ENCODE measurements around the gene LMX1A.

LMX1A gene

DNA sequence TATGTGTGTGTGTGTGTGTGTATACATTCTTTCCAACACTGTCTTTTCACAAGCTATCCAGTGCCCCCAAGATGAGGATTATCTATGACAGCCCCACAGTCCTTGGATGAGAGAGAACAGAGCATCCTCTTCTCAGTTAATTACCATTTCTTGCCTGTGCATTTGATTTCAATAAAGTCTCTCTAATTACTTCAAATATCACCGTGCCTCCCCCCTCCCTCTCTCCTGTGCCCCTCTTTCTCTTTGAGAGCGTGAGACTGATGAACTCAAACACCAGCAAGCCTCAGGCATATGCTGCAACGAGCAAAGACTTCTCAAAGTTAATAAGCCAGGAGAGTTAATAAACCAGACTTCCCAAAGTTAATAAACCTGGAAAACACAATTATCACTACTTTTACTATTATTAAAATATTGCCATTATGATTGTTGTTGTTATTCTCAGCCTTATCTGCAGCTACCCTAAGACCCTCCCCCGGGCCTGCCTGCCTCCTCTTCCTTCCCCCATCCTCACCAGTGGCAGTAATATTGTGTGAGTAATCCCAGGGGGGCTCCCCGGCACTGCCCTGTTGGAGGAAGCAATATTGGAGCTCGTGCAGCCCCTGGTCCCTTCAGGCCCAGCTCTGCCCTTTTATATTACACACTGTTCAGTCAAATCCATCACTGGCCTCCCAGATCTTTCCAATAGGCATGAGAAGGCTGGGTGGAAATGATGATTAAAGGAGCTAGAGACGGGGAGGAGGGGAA is 30.9 kb downstream of the LMX1A start:
- DNase-seq (ENCODE audit: low read depth): no peak

DNA sequence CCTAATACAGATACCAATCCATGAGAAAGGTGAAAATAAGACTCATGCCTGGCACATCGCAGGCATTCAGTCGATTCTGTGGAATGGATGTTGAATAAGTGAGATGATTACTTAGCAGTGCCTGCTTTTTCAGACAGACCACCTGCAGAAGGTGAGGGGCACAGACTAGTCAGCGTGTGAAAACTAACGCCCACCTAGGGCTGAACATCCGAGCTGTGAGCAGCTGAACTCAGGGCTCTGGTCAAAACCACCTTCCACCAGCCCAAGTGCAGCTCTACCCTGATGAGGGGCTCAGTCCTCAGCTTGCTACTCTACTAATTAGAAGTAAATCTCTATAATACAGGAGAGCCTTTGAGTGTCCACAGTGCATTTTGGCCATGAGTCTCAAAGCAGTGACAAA is 32.5 kb downstream of the LMX1A start:
- DNase-seq (ENCODE audit: low read depth): no peak

DNA sequence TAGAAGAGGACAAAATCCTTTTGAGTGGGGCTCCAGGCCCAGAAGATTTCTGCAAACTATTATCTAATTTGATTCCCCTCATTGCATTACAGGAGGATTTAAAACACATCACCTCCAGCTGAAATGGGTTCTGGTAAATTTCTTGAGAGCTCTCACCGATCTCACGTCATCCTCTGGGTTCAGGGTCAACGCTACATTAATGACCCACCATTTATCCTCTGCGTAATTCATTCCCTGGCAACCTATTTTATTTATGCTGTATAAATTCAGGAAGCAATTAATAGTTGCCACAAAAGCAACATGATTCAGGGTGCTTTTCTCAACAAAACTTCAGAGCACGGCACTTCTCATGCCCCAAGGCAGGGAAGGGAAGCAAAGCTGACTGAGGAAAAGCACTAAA is 38.9 kb downstream of the LMX1A start:
- no peak for DNase-seq (ENCODE audit: low read depth)

DNA sequence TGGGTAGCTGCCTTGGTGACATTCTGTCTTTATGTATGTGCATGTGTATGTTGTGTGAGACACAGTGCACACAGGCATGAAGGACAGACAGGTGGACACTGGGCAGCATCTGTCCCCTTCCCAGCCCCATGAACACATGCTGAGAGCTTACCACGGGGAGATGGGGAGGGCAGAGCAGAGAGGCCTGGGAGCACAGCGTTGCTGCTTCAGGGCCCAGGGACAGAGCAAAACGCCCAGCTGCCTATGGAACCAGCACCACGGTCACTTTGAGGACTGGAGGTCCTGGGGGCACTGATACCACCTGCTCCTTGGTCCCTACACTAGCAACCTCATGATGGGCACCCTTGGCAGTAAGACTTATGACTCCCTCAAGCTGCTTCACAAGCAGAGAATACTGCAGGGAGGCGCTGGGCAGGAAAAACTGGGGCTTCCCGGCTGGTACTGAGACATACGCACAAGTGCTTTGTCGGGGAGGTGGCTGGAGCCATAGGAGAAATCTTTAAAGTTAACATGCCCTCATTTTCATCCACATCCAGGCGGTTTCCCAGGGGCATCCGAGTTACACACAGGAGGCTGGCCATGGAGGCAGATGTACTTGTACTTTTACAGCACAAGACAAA is 40.3 kb downstream of the LMX1A start:
- no peak for DNase-seq (ENCODE audit: low read depth)

DNA sequence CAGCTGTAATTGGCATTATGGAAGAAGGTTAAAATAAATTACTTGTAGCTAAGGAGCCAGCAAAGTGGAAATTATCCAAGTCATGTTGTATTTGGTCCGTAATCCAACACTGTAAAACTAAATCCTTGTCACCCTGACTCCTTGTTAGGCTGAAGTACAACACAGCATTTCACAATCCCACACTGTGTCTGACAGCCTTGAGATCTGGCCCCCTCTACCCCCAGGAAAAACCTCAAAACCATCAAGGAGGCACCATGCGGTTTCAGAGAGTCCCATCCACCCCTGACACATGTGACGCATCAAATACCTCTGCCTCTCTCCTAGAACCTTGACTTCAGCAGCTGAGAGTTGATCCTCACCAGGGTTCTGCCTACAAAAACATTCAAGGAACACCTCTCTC is 41.0 kb downstream of the LMX1A start:
- no peak for DNase-seq (ENCODE audit: low read depth)

DNA sequence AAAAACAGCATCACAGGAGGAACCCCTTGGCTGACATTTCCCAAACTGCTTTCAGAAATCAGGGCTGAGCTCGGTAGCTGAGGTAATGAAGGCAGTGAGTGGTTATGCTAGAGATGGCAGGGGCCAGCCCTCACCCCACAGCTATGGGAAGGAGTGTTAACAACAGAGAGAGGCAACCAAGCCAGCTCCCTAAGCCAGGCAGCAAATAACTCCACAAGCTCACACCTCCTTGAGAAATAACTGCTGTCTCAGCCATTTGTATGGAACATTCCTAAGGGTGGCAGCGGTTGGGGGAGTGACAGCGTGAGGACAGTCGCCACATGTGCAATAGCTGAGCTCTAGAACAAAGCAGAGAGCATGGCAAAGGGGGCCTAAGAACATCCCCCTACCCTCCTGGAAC is 42.6 kb downstream of the LMX1A start:
- DNase-seq (ENCODE audit: low read depth): no peak

DNA sequence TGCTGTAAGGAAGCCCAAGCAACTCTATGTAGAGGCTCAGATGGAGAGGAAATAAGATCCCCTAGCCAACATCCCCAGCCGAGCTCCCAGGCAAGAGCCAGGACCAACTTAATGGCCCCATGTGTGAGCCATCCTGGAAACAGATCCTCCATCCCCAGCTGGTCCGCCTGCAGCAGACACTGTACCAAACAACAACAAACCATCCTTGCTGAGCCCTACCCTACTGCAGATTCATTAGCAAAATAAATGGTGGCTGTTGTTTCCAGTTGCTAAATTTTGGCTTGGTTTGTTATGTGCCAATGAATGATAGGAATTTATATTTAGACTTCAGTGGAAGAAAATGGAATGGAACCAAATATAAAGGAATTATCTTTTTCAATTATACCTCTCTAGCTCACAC is 43.9 kb downstream of the LMX1A start:
- DNase-seq (ENCODE audit: low read depth): no peak

DNA sequence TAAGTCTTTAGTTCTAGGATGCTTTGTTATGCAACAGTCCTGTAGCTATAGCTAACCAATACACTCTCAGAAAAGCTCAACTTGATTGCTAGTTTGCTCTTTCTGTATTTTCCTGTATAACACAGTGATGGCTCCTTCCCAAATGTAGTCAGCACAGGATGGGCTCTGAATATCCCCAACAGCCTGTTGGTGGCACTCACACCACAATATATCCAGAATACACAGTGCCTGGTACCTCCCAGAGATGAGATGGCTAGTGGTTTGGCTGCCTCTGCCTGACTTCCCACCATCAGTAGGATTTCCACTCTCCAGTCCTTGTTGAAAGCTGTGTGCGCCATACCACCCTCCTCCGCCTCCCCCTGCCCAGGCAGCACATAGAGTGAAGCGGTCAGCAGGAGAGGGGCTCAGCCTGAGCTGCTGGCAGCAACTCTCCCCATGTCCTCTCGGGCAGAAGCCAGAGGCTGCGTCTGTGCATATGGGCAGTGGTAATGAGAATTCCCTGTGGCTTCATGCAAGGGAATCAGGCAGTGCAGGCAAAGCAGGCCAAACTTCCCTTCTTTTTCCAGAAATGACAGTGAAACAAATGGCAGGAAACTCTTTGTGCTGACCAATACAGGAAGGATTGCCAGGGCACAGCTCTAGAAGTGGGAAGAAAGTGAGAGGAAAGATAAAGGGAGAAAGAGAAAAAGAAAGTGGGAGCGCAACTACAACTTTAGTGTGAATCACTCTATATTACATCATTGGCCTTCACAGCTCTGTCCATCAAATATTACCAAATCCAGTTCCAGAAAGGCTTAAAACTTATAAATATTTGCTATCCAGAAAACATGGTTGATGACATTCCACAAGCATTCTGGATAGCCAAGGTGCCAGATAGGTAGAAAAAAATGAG is 49.7 kb downstream of the LMX1A start:
- no peak for DNase-seq (ENCODE audit: low read depth)

DNA sequence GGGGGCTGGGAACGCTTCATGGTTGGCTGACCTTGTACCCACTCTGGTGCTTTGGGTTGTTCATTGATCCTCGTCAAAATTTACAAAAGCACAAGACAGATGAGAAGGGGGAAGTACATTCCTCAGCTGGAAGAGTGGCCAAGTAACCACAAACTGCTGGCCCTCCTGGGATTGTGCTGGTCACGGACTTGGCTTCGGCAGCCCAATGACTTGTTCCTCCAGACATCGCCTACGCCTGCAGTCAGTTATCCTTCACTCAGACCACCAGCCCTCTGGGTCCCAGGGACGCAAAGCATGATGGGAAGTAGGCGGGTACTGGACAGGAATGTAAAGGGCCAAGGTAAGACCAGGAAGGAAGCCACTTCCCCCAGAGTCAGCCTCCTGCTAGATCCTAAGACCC is 53.1 kb downstream of the LMX1A start:
- DNase-seq (ENCODE audit: low read depth): no peak

DNA sequence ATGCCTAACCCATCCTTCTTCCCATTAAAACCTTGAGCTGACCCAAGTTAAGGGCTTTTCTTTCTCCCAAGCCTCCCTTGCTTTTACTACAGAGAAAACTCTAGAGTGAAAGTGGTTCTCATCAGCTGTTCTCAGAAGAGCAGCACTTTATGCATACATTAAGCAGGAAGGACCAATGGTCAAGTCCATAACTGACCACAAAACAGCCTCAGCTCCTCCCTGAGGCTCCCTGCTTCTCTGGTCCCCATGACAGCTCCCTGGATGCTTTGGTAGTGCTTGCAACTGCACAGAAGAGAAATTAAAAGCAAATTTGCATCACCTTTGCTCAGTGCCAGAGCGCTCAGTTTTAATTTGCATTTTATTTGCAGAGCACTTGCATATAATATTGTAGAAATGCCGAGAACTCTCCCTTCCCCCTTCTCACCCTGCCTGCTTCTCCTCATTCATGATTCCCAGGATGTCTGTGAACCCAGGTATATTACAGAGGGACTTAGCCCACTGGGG is 56.1 kb downstream of the LMX1A start:
- DNase-seq (ENCODE audit: low read depth): no peak

DNA sequence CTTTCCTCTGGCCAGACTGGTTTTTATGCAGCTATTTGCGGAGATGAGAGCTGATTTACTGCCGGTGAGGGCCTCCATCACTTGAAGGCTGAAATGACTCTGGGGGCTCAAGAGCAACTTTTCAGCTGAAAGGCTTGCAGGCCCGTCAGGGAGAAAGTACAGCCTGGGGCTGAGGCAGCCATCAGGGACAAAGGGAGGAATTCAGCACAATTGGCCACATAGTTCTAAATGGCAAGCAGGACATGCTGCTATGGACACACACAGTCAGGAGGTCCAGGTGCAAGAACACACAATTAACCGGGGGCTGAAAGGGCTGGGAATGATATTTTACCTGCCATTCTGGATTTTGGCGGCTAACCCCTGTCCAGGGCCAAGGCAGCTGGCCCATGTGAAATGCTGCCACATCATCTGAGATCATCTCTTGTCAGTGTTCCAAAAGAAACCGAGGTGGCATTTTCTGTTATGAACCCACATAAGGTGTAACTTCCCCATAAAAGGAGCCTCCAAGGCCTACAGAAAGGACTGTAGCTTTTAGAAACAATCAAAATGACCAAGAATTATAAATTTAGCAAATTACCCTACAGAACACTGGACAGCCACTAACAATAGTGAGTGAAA is 58.2 kb downstream of the LMX1A start:
- no peak for DNase-seq (ENCODE audit: low read depth)

DNA sequence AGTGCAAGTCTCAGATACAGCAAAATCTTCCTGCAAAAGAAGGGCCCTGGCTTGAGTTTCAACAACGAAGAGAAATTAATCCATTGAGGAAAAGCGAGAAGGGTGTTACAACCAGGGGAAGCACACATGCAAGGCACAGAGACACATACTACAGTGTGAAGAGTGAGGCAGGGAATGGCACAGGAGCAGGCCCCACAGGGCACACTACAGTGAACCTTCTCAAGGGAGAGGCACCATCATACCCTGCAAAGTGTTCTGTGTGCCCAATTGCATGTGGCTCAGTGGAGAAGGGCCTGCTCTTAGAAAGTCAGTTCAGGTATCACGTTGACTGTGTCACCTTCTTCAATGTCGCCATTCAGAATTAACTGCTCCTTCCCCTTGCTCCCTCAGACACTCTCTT is 60.3 kb downstream of the LMX1A start:
- no peak for DNase-seq (ENCODE audit: low read depth)

DNA sequence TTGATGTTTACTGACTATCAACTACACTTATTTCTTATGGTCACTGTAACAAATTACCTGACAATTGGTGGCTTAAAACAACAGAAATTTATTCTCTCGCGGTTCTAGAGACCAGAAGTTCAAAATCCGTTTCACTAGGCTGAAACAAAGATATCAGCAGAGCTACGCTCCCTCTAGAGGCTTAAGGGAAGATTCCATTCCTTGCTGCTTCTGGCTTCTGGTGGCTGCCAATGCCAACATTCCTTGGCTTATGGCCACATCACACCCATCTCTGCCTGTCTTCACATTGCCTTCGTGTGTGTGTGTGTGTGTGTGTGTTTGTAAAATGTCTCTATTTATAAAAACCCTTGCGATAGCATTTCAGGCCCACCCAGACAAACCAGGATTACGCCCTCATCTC is 66.4 kb downstream of the LMX1A start:
- DNase-seq (ENCODE audit: low read depth): no peak

DNA sequence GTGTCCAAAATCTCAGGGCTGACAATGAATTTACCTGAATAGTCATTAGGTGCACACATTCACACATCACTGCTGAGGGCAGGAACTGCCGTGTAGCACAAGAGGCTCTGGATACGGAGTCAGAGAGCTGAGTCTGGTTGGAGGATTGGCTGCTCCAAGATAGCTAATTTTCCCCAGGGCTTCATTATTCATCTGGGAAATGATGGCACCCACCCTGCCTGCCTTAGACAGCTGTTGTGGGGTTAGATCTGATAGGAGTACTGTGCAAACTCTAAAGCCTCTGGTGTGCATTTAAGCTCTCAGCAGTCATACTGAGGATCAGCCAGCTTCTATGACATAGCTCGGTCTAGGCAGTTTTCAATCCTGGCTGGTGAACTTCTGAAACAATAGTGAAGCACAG is 67.0 kb downstream of the LMX1A start:
- no peak for DNase-seq (ENCODE audit: low read depth)

DNA sequence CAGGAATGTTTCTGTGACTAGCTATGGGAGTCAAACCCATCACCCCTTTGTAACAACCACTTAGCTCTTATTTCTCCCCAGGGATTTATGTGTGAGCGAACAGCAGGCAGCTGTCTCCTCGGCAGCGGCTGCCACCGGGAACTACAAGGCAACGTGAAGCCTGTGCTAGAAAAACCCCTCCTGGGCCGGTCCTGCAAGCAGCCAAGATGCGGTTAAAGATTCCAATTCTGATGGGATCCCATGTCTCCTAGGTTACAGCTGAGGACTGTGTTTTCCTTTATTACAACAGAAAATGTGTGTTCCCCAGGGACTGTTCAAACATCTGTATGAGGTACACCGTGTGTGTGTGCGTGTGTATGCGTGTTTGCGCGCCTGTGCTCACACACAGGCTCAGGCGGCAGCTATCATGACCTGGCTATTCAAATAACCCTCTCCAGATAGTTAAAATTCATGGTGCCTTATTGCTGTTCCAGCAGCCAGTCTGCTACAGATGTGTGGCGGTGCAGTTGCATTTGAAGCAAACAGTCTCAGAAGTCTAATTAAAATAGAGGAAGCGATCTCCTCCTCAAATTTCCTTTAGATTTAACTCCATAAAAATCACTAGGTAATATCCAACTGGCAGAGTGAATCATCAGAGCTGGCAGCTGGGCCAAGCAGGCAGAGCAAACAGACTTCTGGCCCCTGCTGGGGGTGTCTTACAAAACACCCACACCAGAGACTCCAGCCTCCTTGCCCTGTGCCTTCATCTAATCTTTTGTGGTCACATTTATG is 68.0 kb downstream of the LMX1A start:
- no peak for DNase-seq (ENCODE audit: low read depth)

DNA sequence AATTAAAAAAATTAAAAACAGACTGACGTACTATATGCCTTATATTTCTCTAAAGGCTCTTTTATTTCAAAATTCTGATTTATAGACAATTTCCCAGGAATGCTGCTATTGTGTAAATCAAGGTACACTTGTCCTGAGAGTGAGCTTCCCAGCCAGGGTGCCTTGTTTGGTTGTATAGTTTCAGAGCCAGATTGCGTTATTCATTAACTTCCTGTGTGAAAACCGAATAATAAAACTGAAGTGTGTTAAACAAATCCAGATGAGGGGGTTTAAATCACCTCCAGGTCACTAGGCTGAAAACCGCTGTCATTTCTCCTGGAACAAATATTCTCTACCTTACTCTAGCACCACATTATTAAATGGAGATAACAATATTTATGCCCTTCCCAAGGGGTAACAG is 68.7 kb downstream of the LMX1A start:
- no peak for DNase-seq (ENCODE audit: low read depth)

DNA sequence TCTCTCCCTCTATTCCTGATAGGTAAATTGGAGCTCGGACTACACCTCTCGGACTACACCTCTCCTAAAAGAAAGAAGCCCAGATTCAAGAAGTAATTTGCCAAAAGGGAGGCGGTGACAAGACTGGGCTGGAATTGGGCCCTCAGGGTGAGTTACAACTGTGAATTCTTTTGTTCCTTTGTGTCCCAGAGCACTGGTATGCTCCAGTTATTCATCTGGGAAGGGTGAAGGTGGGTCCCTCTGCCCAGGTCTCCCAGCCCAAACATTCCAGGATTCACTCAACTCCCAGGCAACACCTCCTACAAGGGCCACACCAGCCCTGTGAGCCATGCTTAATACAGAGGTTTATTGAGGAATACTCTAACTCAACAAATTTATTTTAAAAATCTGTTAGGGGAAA is 69.2 kb downstream of the LMX1A start:
- no peak for DNase-seq (ENCODE audit: low read depth)

DNA sequence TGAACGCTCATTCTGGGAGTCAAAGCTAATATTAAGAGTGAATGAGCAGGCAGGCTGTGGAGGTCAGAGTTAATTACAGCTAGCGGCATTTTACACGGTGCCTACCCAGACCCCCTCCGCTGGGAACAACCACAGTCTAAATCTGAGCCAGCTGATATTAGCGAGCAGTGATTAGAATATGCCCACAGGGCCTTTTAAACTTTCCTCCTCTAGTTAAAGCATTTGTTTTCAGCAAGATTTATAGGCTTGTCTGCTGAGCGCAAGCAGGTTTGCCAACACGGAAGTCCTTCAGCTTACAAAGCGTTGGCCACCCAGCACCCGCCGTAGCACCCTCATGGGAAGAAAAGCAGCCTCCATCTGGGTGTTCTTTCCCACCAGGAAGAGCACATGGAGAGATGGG is 72.1 kb downstream of the LMX1A start:
- no peak for DNase-seq (ENCODE audit: low read depth)

DNA sequence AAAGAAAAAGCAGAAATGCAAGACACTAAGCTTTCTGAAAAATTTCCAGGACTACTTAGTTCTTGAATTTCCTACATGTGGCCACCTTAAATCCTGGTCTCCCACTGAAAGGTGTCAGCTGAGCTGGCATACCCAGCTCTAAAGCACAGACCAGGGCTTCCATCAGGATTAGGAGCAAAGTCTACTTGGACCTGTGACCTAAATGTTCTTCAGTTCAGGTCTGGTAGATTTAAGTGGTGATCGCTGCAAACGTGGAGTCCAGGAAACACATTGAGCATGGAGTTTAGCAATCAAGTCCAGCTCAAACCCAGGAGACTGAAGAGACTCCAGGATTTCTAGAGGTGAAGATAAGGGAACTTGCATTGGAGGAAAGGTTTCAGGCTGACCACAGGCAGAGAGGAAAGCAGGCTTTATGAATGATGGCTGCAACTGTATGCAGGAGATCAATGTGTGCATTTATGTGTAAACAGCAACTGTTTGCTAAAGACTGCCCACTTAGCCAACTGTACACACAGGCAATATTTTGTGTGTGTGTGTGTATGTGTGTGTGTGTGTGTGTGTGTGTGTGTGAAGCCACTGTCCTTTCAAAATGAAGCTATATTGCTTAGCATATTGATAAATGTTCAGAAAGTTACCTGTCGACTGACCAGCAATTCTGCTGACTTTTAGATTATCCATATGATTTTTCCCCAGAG is 75.2 kb downstream of the LMX1A start:
- no peak for DNase-seq (ENCODE audit: low read depth)

DNA sequence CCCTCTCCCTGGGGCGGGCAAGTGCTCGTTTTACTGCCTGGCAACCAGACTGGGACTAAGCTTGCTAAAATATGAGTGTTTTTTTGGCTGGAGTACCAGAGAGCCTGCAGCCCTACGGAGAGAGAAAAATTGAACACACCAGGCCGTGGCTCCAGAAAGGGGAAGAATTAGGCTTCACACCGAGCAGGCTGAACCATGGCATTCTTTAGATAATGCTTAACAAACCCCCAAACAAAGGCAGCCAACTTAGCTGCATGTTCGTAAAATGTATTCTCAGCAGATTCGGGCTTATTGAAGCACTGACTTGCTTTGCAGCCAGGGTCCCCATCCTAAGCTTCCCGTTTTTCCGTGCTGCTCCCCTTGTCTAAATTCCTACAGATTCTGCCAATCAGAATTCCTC is 76.6 kb downstream of the LMX1A start:
- no peak for DNase-seq (ENCODE audit: low read depth)

DNA sequence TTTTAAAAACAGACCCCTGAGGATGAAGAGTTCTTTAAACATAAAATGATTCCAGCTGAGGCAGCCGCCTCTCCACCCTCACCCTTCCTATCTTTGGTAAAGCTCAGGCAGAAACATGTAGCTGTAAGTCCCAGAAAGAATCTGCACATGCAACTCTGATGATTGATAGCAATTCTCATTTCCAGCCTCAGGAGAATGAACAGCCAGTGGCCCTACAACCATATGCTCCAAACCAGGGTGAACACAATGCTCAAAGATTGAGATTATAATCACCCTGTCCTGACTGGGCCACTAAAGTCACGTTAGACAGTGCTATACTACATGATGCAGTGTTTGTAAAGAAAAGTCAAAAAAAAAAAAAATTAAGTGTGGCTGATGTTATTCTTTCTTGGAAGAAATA is 80.2 kb downstream of the LMX1A start:
- DNase-seq (ENCODE audit: low read depth): no peak
